B cell (primary cell): ENCODE measurements around the gene FBLN2. TPM values are rescaled to one million over a fixed set of nuclear protein-coding genes. Genes with fewer than 3 reads are reported as not detected.

ENCODE experiments used
- ATAC-seq: fragments of 200-7000 bp; cut with Tn5 transposase; one replicate; pipeline ENCODE4 v1.10.0; 2021; ENCODE audit warnings: low read depth, mild to moderate bottlenecking, moderate number of reproducible peaks, moderate library complexity
- CTCF ChIA-PET: fragments of 350-600 bp; sonication (Branson Sonifier 250); formaldehyde crosslinking; loops from one replicate; lab custom pipeline; 2021; ENCODE audit warnings: antibody characterized with exemption, inconsistent platforms; lab: Charles Lee
- POLR2A ChIA-PET: fragments of 350-600 bp; sonication (Branson Sonifier 250); formaldehyde crosslinking; loops from one replicate; lab custom pipeline; 2021; ENCODE audit warnings: antibody characterized with exemption; lab: Charles Lee
- DNase-seq: peaks from one replicate; pipeline ENCODE4 v3.0.0; 2013
- H2AFZ ChIP-seq: 2 replicates; pipeline ENCODE4 v1.6.1; 2012; ENCODE audit warnings: mild to moderate bottlenecking, low read depth, low read length; ENCODE audit not compliant: insufficient read depth, poor library complexity, severe bottlenecking
- H3K27ac ChIP-seq, 2 donors: 1 replicate in 1 of 2; 2 replicates in 1 of 2; pipeline ENCODE4 v1.5.1; 2012 to 2013; ENCODE audit warnings: low read length in 2 of 2, mild to moderate bottlenecking in 2 of 2, moderate library complexity in 1 of 2
- H3K27me3 ChIP-seq, 4 experiments: fragments of 200-600 bp in 1 of 4; sonication (generic) in 1 of 4; replicated peaks in 1 of 4; 1 replicate in 2 of 4; 2 replicates in 2 of 4; pipeline versions ENCODE4 v1.6.1 to v1.7.0; 2013 to 2016; ENCODE audit warnings: low read length in 3 of 4, mild to moderate bottlenecking in 2 of 4, mixed read lengths in 1 of 4, moderate library complexity in 1 of 4; ENCODE audit not compliant: insufficient read depth in 4 of 4, control insufficient read depth in 3 of 4; ENCODE audit errors: control extremely low read depth in 1 of 4
- H3K36me3 ChIP-seq, 2 experiments: replicated peaks in 1 of 2; 1 replicate in 1 of 2; 2 replicates in 1 of 2; pipeline versions ENCODE4 v1.6.1 to v1.7.1; 2013; ENCODE audit warnings: low read length in 1 of 2; ENCODE audit not compliant: insufficient read depth in 2 of 2, control insufficient read depth in 1 of 2; ENCODE audit errors: control extremely low read depth in 1 of 2, extremely low read depth in 1 of 2
- H3K4me1 ChIP-seq, 2 donors: fragments of 200-600 bp in 1 of 2; sonication (generic) in 1 of 2; 1 replicate in 1 of 2; 2 replicates in 1 of 2; pipeline versions ENCODE4 v1.5.1 to v1.6.1; 2013 to 2017; ENCODE audit warnings: low read length in 2 of 2; ENCODE audit not compliant: control insufficient read depth in 2 of 2, insufficient read depth in 2 of 2
- H3K4me2 ChIP-seq: replicated peaks from 2 replicates; pipeline ENCODE3; 2012; ENCODE audit warnings: mild to moderate bottlenecking, low read depth, low read length; ENCODE audit not compliant: poor library complexity, severe bottlenecking
- H3K4me3 ChIP-seq, 5 experiments: fragments of 200-600 bp in 1 of 5; sonication (generic) in 1 of 5; 1 replicate in 3 of 5; 2 replicates in 2 of 5; pipeline versions ENCODE4 v1.5.1 to v1.7.0; 2011 to 2016; ENCODE audit warnings: low read length in 4 of 5, mild to moderate bottlenecking in 4 of 5, low read depth in 2 of 5, control low read depth in 1 of 5, moderate library complexity in 1 of 5; ENCODE audit not compliant: insufficient read depth in 1 of 5; ENCODE audit errors: control extremely low read depth in 1 of 5, extremely low read depth in 1 of 5
- H3K79me2 ChIP-seq: fragments of 200-600 bp; sonication (generic); one replicate; pipeline ENCODE4 v1.6.0; 2016; ENCODE audit warnings: low read length; ENCODE audit not compliant: control insufficient read depth, insufficient read depth
- H3K9ac ChIP-seq: fragments of 200-600 bp; sonication (generic); 2 replicates; pipeline ENCODE4 v1.6.1; 2017; ENCODE audit warnings: mild to moderate bottlenecking, low read length, moderate library complexity
- H3K9me3 ChIP-seq, 3 donors: one replicate each; pipeline versions ENCODE4 v1.6.1 to v1.7.1; 2013; ENCODE audit warnings: low read length in 2 of 3; ENCODE audit not compliant: control insufficient read depth in 2 of 3, insufficient read depth in 1 of 3; ENCODE audit errors: control extremely low read depth in 1 of 3
- H4K20me1 ChIP-seq: 2 replicates; pipeline ENCODE4 v1.6.0; 2012; ENCODE audit warnings: mild to moderate bottlenecking, low read length; ENCODE audit not compliant: insufficient read depth, control insufficient read depth, poor library complexity, severe bottlenecking
- H3K27ac Mint-ChIP-seq: one replicate; pipeline ENCODE4 v1.8.0; 2021; ENCODE audit warnings: mixed read lengths
- H3K27me3 Mint-ChIP-seq: one replicate; pipeline ENCODE4 v1.8.0; 2021; ENCODE audit warnings: mixed read lengths
- H3K4me1 Mint-ChIP-seq: one replicate; pipeline ENCODE4 v1.8.0; 2021; ENCODE audit warnings: mixed read lengths
- H3K4me3 Mint-ChIP-seq: one replicate; pipeline ENCODE4 v1.8.0; 2021; ENCODE audit warnings: mixed read lengths
- H3K9me3 Mint-ChIP-seq: one replicate; pipeline ENCODE4 v1.8.0; 2022; ENCODE audit warnings: mixed read lengths; ENCODE audit not compliant: insufficient read depth
- CTCF ChIP-seq: fragments of 200-600 bp; IDR thresholded peaks from one replicate; pipeline ENCODE4 v1.8.0; 2022; ENCODE audit warnings: antibody characterized with exemption, mild to moderate bottlenecking
- EZH2 ChIP-seq: IDR thresholded peaks from 2 replicates; pipeline ENCODE4 v1.6.1; 2012; ENCODE audit warnings: borderline replicate concordance, low read depth, mild to moderate bottlenecking, moderate library complexity, low read length; ENCODE audit not compliant: insufficient read depth, poor library complexity, severe bottlenecking
- WGBS: methylation state at CpG from one replicate; pipeline ENCODE4 v1.1.5; 2013; ENCODE audit warnings: missing lambda C conversion rate; ENCODE audit not compliant: insufficient coverage; 5-methylcytosine and 5-hydroxymethylcytosine counted together
- intact Hi-C: fragments of 100-400 bp; cut with micrococcal nuclease; formaldehyde crosslinking; loops from one replicate; pipeline ENCODE4 v1.10.0; 2022
- polyA plus RNA-seq: library from polyadenylated mRNA; depleted of rRNA; stranded (reverse); fragments of >200 nt; gene quantifications from 2 replicates; pipeline ENCODE4 v1.2.3, GENCODE V29; 2012
- total RNA-seq, 2 donors: library from RNA; stranded (reverse); fragments of 120-200 nt in 1 of 2; gene quantifications; 1 replicate in 1 of 2; 2 replicates in 1 of 2; pipeline versions ENCODE4 v1.2.3 to v1.2.4, GENCODE V29; 2013 to 2022

Gene FBLN2
- total and polyA plus RNA-seq, 2 donors (not counting 1 experiment from before 2014, with no cell fraction given) = 3.6 to 8.2 TPM

- TF ChIP-seq CTCF = no peak
- Mint-ChIP-seq H3K4me1 (no peaks in the 10 kb centered on the region), H3K27me3 (no peaks in the 10 kb centered on the region), H3K27ac (no peak overlapping the region), H3K4me3 (no peak overlapping the region), H3K9me3 (no peaks in the 10 kb centered on the region)
- ATAC-seq (no peak), DNase-seq (no peak)
- Histone ChIP-seq H4K20me1 (no peaks in the 10 kb centered on the region), H3K27me3 (peaks cover 0 to 2% (median 0%) of the 10 kb centered on the region in 4 experiments), H3K36me3 (no peaks in the 10 kb centered on the region), H3K79me2 (no peaks in the 10 kb centered on the region), H3K4me2 (no peak overlapping the region), H3K4me3 (no peak overlapping the region), H2AFZ (no peak overlapping the region), H3K4me1 (no peaks in the 10 kb centered on the region), H3K9ac (no peak overlapping the region), H3K9me3 (peaks cover 0 to 10% (median 0%) of the 10 kb centered on the region in 3 donors), H3K27ac (no peak overlapping the region)
- 91% methylated on average over 3 of the region's 3 CpGs for WGBS
- intact Hi-C loops = no loop called here
- POLR2A ChIA-PET = no interaction called here
- CTCF ChIA-PET = no interaction called here
These were observed 68.3 kb downstream of the FBLN2 start for GRCh38 chr3:13617097-13617738.

GRCh38 chr3:13617981-13618380, 69.1 kb downstream of the FBLN2 start:
- TF ChIP-seq CTCF = no peak
- TF ChIP-seq EZH2 = no peak
- Histone ChIP-seq H3K4me3 (no peak overlapping the region), H3K36me3 (no peaks in the 10 kb centered on the region), H4K20me1 (no peaks in the 10 kb centered on the region), H3K79me2 (no peaks in the 10 kb centered on the region), H3K9ac (no peak overlapping the region), H3K9me3 (peaks cover 0 to 6% (median 0%) of the 10 kb centered on the region in 3 donors), H3K4me2 (no peak overlapping the region), H3K27ac (no peak overlapping the region), H2AFZ (no peak overlapping the region), H3K27me3 (peaks cover 0 to 2% (median 0%) of the 10 kb centered on the region in 4 experiments), H3K4me1 (no peaks in the 10 kb centered on the region)
- no peaks in the 10 kb centered on the region for H3K4me1 Mint-ChIP-seq
- ChIA-PET POLR2A (no interaction called here), CTCF (no interaction called here)
- ATAC-seq (no peak), DNase-seq (no peak)
- H3K9me3 Mint-ChIP-seq = no peaks in the 10 kb centered on the region
- intact Hi-C loops = no loop called here
- H3K4me3 Mint-ChIP-seq = no peak overlapping the region
- no peak overlapping the region for H3K27ac Mint-ChIP-seq
- no peaks in the 10 kb centered on the region for H3K27me3 Mint-ChIP-seq
- WGBS = 95% methylated on average over 10 of the region's 10 CpGs
